NCI-H1417 treated with DMSO at 0.1 percent for 48 hours (cell line): ENCODE results near the gene FSIP1.

ENCODE experiments used
- DNase-seq: peaks from one replicate; lab custom pipeline; 2025; lab: John Stamatoyannopoulos, UW

The FSIP1 gene

GRCh38 chr15:39618063-39618823 lies 164.4 kb downstream of the FSIP1 start:
- DNase-seq: no peak

DNA sequence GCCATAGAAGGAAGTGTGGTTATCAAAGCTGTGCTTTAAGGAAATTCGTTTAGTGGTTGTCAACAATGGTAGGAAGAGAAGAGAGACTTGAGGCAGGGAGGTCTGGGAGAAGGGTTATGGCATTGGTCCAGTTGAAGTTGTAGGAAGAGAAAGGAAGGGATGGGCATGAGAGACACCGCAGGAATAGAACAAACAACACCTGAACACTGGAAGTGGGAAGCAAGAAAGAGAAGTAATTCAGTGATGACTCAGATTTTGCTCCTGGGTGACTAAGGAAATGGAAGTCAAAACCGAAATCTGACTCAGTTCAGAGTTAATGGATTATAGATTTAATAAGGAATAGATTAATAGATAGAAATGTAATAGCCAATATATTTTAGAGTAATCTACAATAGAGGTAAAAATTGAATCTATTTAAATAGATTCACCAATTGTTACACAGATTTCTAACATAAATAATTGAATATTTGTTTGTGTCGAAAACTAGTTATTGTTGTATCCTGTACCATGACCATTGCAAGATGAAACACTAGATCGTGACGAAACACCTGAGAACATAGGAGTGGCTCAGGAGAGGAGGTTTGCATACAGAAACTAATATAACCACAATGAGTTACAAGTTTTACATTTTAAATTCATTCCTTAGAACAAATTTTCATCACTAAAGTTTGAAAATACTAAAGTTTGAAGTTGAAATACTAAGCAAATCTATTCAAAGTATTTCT lies 165.7 kb downstream of the FSIP1 start:
- DNase-seq: no peak

DNA sequence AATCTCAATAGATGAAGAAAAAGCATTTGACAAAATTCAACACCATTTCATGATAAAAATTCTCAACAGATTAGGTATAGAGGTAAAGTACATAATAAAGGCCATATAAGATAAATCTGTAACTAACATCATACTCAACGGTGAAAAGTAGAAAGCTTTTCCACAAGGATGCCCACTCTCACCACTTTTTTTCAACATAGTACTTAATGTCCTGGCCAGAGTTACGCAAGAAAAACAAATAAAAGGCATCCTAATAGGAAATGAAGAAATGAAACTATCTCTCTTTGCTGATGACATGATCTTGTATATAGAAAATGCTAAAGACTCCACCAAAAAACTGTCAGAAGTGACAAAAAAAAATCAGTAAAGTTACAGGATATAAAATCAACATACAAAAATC lies 168.8 kb downstream of the FSIP1 start:
- DNase-seq: no peak

GRCh38 chr15:39613271-39613670 lies 169.4 kb downstream of the FSIP1 start:
- no peak for DNase-seq

GRCh38 chr15:39610665-39611064 lies 172.0 kb downstream of the FSIP1 start:
- no peak for DNase-seq

GRCh38 chr15:39609166-39609916 lies 173.3 kb downstream of the FSIP1 start:
- DNase-seq: no peak

DNA sequence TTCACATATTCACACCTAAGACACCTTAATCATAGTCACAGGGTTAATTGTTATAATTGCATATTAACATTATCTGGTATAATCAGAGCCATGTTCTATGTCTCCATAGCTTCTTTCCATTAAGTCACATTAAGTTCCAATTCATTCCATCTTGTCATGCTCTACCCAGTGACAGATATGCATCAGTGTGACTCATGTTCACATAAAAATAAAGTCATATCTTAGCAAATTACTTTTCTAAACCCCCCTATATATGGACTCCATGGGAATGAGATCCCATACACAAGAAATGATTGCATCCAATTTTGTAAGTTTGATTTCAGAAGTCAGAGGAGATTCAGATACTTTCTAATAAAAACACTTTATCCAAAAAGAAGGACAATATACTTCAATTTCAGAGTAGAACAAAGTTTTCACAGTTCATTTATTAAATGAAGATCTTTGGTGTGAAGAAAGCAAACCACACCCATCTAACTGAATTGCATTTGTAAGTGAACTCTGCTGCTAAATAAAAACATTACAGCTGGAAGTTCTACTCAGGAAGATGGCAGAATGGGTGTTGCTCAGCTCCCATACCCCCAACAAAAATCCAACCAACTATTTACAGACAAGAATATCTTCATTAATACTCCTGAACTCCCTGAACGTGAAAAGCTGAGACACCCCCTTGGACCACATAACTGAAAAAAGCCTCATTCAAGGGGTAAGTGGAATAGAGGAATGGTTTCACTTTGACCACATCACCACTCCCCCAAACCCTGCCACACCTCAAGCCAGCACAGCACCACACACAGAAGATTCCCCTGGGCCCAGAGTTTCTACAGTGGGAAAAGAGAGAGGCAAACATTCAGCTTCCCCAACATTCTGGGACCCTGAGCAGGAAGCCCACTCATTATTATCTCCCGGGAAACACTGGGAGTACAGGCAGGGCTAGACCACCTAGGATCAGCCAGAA lies 174.2 kb downstream of the FSIP1 start:
- no peak for DNase-seq

- DNase-seq: no peak
Observed at GRCh38 chr15:39605146-39605545, 177.5 kb downstream of the FSIP1 start.

DNA sequence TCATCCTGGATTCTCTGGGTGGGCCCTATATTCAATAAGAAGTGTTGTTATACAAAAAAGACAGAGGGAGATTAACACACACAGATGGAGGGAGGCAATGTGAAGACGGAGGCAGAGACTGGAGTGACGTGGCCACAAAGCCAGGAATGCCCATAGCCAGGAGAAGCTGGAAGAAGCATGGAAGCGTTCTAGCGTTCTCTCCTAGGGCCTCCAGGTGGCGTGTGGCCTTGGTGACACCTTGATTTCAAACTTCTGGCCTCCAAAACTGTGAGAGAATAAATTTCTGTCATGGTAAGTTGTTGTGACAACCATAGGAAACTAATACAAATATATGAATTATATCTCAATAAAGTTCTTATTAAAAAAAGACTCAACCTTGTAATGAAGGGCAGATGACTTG lies 180.5 kb downstream of the FSIP1 start:
- no peak for DNase-seq

GRCh38 chr15:39599871-39600270 lies 182.8 kb downstream of the FSIP1 start:
- DNase-seq: no peak

GRCh38 chr15:39598958-39599845 lies 183.4 kb downstream of the FSIP1 start:
- DNase-seq: no peak

- no peak for DNase-seq
Observed at GRCh38 chr15:39598186-39598850, 184.3 kb downstream of the FSIP1 start.

GRCh38 chr15:39597751-39598185 lies 184.9 kb downstream of the FSIP1 start:
- no peak for DNase-seq

GRCh38 chr15:39597336-39597735 lies 185.3 kb downstream of the FSIP1 start:
- DNase-seq: no peak

DNA sequence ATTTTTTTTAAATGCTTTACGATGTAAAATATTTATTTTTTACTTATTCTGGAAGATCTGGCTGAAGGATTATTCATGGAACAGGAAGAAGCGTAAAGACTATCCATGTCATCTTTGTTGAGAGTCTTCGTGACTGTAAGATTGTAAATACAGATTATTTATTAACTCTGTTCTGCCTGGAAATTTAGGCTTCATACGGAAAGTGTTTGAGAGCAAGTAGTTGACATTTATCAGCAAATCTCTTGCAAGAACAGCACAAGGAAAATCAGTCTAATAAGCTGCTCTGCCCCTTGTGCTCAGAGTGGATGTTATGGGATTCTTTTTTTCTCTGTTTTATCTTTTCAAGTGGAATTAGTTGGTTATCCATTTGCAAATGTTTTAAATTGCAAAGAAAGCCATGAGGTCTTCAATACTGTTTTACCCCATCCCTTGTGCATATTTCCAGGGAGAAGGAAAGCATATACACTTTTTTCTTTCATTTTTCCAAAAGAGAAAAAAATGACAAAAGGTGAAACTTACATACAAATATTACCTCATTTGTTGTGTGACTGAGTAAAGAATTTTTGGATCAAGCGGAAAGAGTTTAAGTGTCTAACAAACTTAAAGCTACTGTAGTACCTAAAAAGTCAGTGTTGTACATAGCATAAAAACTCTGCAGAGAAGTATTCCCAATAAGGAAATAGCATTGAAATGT lies 186.1 kb downstream of the FSIP1 start:
- DNase-seq: no peak

- DNase-seq: no peak
Observed at GRCh38 chr15:39595338-39596221, 187.1 kb downstream of the FSIP1 start.

- DNase-seq: no peak
Observed at GRCh38 chr15:39594446-39595337, 187.9 kb downstream of the FSIP1 start.
